ENCODE data around the gene TRRAP. TPM values are rescaled to one million over a fixed set of nuclear protein-coding genes. Genes with fewer than 3 reads are reported as not detected.
"Not testable (repeated sequence)": the region's sequence is repeated elsewhere in the genome, so short reads cannot be mapped to it uniquely, and the experiment has no call there.

TRRAP gene
- total RNA-seq, 1 donor from 2014 or later: 15.5 TPM

DNA sequence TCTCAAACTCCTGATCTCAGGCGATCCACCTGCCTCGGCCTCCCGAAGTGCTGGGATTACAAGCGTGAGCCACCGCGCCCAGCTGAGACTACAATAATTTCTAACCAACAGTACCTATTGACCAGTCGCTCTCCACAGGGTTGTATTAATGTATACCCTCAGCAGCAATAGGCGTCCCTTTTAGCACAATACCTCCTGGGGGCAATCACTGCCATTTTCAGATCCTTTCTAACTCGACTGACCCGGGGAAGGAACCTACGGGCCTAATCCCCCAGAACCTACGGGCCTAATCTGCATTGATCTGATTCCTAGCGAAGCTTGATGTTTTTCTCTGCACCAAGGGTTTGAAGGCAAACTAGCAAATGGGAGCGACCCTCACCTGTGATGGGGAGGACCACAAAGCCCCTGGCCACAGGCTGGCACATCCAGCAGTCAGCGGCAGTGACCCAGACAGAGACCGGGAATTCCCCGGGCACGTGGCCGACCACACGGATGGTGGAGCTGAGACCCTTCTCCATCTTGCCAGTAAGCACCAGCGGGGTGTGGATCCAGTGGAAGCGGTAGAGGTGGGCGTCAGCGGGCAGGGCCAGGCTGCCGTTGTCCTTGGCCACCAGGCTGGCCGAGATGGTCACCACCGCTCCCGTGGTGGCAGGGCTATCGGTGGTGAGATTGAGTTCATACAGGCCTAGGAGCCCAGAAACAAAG lies 15.5 kb upstream of the TRRAP start:
- ATAC-seq (no peak), DNase-seq (no peak)
- intact Hi-C loops (cut with micrococcal nuclease): no loop called here

DNA sequence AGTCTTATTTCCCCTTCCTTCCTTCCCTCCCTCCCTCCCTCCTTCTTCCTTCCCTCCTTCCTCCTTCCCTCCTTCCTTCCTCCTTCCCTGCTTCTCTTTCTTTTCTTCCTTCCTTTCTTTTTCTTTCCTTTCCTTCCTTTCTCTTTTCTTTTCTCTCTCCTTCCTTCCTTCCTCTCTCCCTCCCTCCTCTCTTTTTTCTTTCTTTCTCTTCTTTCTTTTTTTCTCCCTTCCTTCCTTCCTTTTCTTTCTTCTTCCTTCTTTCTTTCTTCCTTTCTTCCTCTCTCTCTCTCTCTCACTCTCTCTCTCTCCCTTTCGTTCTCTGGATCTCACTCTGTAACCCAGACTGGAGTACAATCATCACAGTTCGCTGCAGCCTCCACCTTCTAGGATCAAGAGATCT lies 14.7 kb upstream of the TRRAP start:
- DNase-seq (no peak), ATAC-seq (no peak)
- intact Hi-C loops (cut with micrococcal nuclease): no loop called here

DNA sequence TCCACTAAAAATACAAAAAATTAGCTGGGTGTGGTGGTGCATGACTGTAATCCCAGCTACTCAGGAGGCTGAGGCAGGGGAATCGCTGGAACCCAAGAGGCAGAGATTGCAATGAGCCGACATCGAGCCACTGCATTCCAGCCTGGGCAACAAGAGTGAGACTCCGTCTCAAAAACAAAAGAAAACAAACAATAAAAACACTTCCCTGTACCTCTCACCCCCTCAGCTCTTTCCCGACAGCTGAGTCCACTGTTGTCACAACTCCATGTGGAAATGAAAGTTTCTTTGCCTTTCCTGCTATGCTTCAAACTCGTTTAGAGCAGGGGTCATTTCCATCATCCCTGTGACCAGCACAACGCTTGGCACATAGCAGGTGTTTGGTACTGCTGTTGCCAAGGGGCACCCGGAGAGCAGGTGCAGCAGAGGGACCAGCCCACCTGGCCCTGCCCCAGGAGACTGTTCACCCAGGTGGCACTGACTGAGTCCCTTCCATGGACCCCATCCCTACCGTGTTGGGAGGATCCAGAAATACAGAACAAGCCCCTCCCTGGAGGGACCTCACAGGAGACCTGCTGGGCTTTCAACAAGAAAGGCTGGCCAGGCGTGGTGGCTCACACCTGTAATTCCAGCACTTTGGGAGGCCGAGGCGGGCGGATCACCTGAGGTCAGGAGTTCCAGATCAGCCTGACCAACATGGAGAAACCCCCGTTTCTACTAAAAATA lies 13.4 kb upstream of the TRRAP start:
- intact Hi-C loops (cut with micrococcal nuclease): no loop called here
- ATAC-seq (no peak), DNase-seq (no peak)

DNA sequence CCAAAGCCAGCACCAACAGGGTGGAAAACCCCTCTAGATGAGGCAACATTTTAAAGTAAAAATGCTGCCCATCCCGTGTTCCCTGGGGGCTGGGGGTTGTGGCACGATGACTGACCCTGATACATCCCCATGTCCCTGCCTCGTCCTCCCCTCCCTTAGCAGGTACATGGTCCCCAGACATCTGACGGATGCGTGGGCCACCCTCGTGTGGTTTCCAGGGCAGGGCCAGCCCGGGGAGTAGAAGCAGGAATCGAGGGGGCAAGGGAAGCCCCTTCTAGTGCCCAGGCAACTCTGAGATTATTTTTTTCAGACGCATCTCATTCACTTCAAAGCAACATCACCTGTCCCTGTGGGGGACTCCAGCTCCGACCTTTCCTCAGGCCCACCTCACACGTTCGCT lies 12.0 kb upstream of the TRRAP start:
- ATAC-seq (no peak), DNase-seq (no peak)
- intact Hi-C loops (cut with micrococcal nuclease): no loop called here

DNA sequence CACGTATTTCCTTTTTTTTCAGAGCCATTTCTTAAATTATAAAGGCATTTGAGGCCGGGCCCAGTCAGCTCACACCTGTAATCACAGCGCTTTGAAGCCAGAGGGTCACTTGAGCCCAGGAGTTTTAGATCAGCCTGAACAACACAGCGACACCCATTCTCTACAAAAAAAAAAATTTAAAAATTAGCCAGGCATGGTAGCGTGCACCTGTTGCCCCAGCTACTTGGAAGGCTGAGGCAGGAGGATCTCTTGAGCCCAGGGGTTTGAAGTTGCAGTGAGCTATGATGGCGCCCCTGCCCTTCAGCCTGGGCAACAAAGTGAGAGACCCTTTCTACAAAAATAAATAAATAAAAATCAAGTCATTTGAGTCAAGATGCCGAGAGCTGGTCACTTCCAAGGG lies 11.6 kb upstream of the TRRAP start:
- DNase-seq: no peak
- intact Hi-C loops (cut with micrococcal nuclease): no loop called here

DNA sequence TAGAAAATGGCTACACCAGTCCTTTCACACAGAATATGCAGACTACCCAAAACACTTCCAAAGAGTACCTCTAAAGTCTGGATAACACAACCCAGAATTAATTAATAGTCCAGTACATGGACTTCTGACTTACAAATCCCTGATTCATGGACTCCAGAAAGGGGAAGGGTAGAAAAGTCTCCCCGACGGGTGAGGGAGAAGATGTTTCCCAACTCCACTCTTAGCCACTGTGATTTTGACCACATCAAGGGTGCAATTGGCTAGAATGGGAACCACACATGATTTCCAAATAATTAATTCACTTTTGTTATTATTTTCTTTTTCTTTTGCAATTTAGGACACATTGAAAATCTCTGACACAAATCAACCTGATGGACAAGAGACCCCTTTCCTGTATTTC lies 9.9 kb upstream of the TRRAP start:
- intact Hi-C loops (cut with micrococcal nuclease): no loop called here
- ATAC-seq: no peak

More for the DNA sequence above, 11.6 kb upstream of the TRRAP start:
- ATAC-seq: no peak

DNA sequence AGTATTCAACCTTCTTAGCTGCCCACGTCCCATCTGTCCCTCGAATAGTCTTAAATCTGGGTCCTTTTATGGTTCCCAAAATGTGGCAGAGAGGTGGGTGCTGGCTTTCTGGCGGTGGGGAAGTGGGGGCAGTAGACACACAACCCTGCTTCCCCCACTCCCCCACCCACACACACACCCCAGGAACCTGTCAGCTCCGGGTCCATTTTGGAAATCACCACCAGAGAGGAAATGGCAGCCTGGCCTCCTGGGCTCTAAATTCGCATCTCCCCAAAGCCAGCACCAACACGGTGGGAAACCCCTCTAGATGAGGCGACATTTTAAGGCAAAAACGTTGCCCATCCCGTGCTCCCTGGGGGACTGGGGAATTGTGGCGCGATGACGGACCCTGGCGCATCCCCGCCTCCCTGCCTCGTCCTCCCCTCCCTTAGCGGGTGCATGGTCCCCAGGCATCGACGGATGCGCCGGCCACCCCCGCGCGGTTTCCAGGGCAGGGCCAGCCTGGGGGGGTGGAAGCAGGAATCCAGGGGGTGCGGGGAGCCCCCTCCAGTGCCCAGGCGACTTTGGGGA lies 9.2 kb upstream of the TRRAP start:
- intact Hi-C loops (cut with micrococcal nuclease): no loop called here
- DNase-seq: no peak
- no peak for ATAC-seq

More for the DNA sequence above, 9.9 kb upstream of the TRRAP start:
- DNase-seq: no peak

DNA sequence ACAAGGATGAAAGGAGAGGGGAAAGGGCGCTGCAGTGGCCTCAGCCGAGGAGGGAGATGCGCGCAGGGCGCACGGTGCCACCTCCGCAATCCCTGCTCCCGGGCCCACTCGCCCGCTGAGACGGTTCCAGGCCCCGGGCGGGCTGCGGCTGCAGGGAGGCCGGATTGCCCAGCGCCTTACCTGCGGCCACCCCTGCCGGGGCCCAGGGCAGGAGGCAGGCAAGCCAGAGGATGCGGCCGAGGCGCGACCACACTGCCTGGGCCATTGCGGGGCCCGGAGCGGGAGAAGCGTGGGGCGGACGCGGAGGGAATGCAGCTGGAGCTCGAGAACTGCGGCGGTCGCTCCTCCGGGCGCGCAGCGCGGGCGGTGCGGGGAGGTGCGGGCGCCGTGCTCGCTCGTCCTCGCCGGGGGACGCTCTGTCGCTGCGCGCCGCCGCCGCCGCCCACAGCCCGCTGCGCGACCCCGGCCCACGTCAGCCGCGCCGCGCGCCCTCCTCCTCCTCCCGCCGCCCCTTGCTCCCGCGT lies 8.7 kb upstream of the TRRAP start, which contains the start of gene TMEM130:
Gene TMEM130, minus strand, starts transcription at position 418 of the 524 bp plus-strand sequence. Its CDS starts 153 bp downstream, at position 265.
- ATAC-seq: no peak

DNA sequence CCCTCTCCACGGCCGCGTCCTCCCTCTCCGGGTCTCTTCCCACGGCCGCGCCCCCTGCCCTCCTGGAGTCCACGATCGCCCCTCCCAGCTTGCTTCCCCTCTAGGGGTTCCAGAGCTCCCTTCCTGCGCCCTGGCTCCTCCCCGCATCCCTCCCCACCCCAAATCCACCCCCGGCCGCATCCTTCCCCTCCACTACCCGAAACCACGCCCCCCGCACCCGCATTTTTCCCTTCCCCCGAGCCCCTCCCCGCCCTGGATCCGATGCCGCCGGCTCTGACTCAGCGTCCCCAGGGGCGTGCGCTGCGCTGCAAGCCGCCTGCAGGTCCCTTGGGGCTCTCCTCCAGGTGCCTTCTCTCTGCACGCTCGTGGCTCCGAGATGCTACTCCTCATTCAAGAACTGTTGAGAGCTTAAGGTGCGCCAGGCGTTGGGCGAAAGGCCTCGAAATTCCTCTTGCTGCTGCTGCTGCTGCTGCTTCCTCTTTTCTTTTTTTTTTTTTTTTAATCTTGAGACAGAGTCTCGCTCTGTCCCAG lies 8.1 kb upstream of the TRRAP start:
- intact Hi-C loops (cut with micrococcal nuclease): no loop called here
- peak; percentile 45 for ATAC-seq
- peak; percentile 54 for DNase-seq

More for the DNA sequence above, 8.7 kb upstream of the TRRAP start, which contains the start of gene TMEM130:
- intact Hi-C loops (cut with micrococcal nuclease): no loop called here
- no peak for DNase-seq

DNA sequence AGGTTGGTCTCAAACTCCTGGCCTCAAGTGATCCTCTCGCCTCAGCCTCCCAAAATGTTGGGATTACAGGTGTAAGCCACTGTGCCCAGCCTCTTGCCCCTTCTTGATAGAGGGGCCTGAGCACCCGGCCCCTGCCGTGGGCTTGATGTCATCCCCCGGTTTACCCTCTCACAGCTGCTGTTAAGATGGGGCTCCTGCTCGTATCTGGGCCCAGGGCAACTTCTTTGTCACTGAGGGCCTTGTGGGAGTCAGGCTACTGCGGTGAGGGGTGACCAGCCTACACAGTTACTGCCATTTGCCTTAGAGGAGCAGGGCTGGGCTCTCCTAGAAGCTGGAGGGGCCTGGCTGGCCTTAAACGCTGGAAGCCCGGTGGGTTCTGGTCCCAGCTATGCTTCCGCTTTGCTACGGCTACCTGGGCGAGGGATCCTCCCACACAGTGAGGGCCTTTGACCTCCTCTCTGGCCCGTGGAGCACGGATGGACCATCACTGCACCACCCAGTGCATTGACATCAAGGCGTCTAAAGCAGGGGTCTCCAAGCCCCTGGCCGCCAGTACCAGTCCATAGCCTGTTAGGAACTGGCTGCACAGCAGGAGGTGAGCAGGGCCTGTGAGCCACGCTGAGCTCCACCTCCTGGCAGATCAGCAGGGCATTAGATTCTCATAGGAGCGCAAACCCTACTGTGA lies 7.4 kb upstream of the TRRAP start:
- intact Hi-C loops (cut with micrococcal nuclease): no loop called here
- DNase-seq: no peak
- ATAC-seq: no peak

DNA sequence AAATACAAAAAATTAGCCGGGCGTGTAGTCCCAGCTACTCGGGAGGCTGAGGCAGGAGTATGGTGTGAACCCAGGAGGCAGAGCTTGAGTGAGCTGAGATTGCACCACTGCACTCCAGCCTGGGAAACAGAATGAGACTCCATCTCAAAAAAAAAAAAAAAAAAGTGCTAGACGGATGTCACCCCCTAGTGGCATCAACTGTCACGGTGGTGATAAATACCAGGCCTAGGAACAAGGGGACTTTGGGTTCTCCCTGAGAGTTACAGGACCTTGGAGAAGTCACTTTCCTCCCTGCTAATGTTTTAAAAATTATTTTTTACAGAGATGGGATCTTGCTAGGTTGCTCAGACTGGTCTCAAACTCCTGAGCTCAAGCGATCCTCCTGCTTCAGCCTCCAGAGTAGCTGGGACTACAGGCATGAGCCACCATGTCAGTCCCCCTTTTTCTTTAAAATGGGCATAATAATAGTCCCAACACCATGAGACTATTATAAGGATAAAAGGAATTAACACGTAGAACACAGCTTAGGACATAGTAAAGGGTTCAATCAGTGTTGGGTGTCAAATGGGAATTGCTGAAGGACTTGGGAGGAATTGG lies 5.9 kb upstream of the TRRAP start:
- no peak for ATAC-seq
- intact Hi-C loops (cut with micrococcal nuclease): no loop called here
- no peak for DNase-seq

DNA sequence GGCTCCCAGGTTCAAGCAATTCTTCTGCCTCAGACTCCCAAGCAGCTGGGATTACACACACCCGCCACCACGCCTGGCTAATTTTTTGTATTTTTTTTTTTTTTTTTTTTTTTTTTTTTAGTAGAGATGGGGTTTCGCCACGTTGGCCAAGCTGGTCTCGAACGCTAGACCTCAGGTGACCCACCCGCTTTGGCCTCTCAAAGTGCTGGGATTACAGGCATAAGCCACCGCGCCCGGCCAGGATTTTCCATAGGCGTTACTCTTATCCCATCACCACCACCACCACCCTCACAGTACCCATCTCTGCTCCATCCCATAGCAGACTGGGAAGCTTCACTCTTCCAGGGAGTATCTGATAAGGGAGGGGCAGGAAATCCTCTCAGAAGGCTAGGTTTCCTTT lies 4.7 kb upstream of the TRRAP start:
- intact Hi-C loops (cut with micrococcal nuclease); ATAC-seq: not testable (repeated sequence)

DNA sequence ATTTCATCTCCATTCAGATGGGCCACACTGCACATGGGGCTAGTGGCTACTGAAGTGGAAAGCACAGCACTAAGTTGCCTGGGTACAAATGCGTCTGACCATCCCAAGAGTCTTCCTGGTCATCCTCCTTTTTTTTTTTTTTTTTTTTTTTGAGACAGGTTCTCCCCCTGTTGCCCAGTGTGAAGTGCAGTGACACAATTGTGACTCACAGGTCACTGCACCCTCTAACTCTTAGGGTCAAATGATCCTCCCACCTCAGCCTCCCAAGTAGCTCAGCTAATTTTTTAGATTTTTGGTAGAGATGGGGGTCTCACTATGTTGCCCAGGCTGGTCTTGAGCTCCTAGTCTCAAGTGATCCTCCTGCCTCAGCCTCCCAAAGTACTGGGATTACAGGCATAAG lies 3.4 kb upstream of the TRRAP start:
- no peak for ATAC-seq
- intact Hi-C loops (cut with micrococcal nuclease): no loop called here
- no peak for DNase-seq

More for the DNA sequence above, 4.7 kb upstream of the TRRAP start:
- not testable (repeated sequence) for DNase-seq

DNA sequence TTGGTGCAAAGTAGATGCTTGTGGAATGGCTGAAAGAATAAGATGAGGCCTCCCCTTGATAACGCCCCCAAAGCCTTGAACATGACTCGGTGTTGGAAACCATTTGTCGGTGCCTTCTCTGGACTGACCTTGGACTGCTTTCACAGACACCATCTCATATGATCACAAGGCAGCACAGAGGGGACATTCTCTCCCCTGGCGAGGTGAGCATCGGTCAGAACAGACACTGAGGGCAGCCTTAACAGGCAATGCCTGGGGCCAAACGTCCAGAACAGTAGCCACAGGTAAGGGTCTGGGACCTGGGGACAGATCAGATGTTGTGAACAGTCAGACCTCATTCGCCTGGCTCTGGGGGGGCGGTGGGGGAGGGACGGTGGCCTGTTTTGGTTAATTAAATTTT lies 2.8 kb upstream of the TRRAP start:
- ATAC-seq (no peak), DNase-seq (no peak)
- intact Hi-C loops (cut with micrococcal nuclease): no loop called here

DNA sequence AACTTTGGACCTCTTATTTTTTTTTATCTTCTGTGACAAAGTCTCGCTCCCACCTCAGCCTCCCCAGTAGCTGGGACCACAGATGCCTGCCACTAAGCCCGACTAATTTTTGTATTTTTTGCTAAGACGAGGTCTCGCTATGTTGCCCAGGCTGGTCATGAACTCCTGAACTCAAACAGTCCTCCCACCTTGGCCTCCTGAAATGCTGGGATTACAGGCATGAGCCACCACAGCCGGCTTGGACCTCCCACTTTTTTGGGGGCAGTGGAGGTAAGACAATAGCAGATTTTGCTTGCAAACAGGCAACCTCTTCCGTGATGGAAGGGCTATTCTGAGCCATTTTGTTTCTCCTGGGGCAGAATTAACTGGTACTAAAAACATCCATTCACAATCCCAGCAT lies 1.2 kb upstream of the TRRAP start:
- ATAC-seq (no peak), DNase-seq (no peak)
- intact Hi-C loops (cut with micrococcal nuclease): no loop called here

DNA sequence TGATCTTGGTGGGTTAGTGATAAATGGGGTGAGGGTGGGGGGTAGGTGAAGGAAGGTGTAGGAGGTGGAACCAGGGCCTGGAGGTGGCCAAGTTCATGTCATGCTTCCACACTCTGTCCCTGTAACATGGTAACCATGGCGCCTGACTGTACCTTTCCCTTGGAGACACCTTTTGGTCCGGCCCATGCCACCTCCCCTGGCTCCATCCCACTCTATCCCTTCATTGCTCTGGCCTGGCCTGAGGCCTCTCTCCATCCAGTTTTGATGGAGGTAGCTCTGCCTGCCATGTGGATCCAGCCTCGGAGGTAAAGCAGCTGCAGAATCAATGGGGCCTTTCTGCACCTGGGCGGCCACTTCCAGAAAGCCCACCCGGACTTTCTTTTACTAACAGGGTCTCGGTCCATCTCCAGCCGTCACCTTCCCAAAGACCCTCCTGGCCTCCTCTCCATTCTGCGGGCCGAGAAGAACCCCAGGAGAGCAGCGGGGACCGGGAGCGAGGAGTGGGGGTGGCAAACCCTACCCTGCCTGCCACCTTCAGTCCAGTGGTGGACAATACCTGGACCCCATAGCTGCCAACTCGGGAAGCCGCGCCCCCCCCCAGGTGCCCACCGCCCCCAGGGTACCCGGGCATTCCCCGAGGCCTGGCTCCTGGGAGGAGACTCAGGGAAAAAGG lies 504 bp upstream of the TRRAP start:
- no peak for DNase-seq
- ATAC-seq: peak; percentile 25
- intact Hi-C loops (cut with micrococcal nuclease): no loop called here

DNA sequence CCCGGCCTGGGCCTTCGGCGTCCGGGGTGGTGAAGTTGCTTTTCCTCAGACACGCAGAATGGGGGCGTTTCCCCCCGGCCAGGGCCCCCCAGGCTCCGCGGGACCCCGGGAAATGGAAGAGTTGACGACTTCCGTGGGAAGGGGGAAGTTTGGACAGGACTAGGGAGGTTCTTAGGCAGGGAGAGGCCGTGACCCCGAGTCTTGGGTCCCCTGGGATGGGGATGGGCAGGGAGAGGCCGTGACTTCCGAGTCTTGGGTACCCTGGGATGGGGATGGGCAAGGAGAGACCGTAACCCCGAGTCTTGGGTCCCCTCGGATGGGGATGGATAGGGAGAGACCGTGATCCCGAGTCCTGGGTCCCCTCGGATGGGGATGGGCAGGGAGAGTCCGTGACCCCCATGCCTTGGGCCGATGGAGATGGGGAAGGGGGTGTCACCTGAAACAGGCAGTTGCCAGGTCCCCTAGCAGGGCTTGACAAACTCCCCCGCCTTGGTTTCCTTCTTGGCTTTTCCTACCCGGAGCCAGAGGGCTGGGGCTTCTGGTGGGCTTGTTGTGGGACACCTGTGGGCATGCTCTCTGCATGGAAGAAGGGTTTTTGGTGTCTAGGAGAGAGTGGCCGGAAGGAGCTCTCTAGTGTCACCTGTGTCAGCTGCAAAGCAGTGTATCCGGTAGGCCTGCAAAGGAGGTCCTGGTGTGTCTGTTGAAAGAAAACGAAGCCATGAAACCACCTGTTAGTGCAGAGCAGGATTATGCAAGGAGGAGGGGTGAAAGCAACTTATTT lies 1.1 kb downstream of the TRRAP start:
- intact Hi-C loops (cut with micrococcal nuclease): no loop called here
- ATAC-seq: peak; percentile 29
- DNase-seq: no peak

DNA sequence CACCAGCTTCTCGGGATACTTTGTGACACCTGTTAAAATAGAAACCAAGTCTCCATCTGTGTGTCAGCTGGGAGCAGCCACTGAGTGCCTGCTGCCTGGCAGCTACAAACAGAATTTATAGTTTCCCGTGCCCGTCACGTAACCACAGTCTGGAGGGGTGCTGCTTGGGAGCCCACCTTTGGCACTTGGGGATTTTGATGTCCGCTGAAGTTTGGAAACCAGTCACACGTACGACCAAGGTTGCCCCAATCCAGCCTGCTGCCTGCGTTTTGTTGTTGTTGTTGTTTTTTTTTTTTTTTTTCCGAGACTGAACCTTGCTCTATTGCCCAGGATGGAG lies 1.6 kb downstream of the TRRAP start:
- intact Hi-C loops (cut with micrococcal nuclease): no loop called here
- ATAC-seq (no peak), DNase-seq (no peak)
